HEK293T (cell line): Measurements from ENCODE around the gene LTV1.

ENCODE experiments used
- ARNT ChIP-seq: fragments of 450-650 bp; IDR thresholded peaks from 2 replicates; pipeline ENCODE4 v1.6.1; 2017; ENCODE audit warnings: mild to moderate bottlenecking
- BHLHE40 ChIP-seq: fragments of 450-650 bp; IDR thresholded peaks from 2 replicates; pipeline ENCODE4 v1.6.1; 2016; ENCODE audit warnings: mild to moderate bottlenecking, moderate library complexity, borderline replicate concordance
- ELF4 ChIP-seq: fragments of 450-650 bp; IDR thresholded peaks from 2 replicates; pipeline ENCODE4 v1.6.1; 2017; ENCODE audit warnings: antibody characterized with exemption
- NFRKB ChIP-seq: fragments of 450-650 bp; IDR thresholded peaks from 2 replicates; pipeline ENCODE4 v1.6.1; 2016; ENCODE audit warnings: mild to moderate bottlenecking, moderate library complexity
- PKNOX1 ChIP-seq: fragments of 450-650 bp; IDR thresholded peaks from 2 replicates; pipeline ENCODE4 v1.6.1; 2016
- SUZ12 ChIP-seq: fragments of 450-650 bp; IDR thresholded peaks from 2 replicates; pipeline ENCODE4 v1.6.1; 2016; ENCODE audit warnings: mild to moderate bottlenecking
- ZNF384 ChIP-seq: fragments of 450-650 bp; IDR thresholded peaks from 2 replicates; pipeline ENCODE4 v1.6.1; 2016

GRCh38 chr6:143836150-143836549, 7.0 kb upstream of the LTV1 start:
- no peak for TF ChIP-seq ARNT
- TF ChIP-seq SUZ12 = no peak
- no peak for TF ChIP-seq PKNOX1
- no peak for TF ChIP-seq ZNF384
- no peak for TF ChIP-seq NFRKB
- no peak for TF ChIP-seq ELF4
- TF ChIP-seq BHLHE40 = no peak
